ENCODE results near the gene PLK5.
"Not testable (repeated sequence)": the region's sequence is repeated elsewhere in the genome, so short reads cannot be mapped to it uniquely, and the experiment has no call there.

Gene PLK5

DNA sequence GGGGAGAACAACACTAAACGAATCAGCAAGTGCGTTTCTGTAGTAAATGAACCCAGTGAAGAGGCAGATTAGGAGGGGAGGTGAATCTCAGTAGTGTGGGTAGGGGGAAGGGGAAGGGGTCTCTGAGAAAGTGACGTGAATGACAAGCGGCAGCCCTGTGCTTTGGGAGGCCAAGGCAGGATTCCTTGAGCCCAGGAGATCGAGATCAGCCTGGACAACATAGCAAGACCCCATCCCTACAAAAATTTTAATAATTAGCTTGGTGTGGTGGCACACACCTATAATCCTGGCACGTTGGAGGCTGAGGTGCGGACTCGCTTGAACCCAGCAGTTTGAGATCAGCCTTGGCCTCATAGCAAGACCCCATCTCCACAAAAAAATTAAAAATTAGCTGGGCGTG, 8.1 kb downstream of the PLK5 start:
- no peaks in the 10 kb centered on the region for H3K9me3 ChIP-seq (ENCODE audit: control insufficient read depth, insufficient read depth, low read length)

GRCh38 chr19:1533510-1534150, 9.8 kb downstream of the PLK5 start:
- no peaks in the 10 kb centered on the region for H3K4me1 ChIP-seq (ENCODE audit: control insufficient read depth, low read length)

More for the DNA sequence above, 8.1 kb downstream of the PLK5 start:
- H3K9me2 ChIP-seq (replicated peaks; ENCODE audit: control insufficient read depth, low read length) = no peaks in the 10 kb centered on the region
- H3K27ac ChIP-seq (ENCODE audit: low read depth, low read length) = no peak overlapping the region
- no peaks in the 10 kb centered on the region for H3K79me2 ChIP-seq (ENCODE audit: control insufficient read depth, low read length)
- no peak for TF ChIP-seq EZH2phosphoT487 (IDR thresholded peaks at IDR 0.05; ENCODE audit: borderline replicate concordance, low read length)
- TF ChIP-seq, protein P1, sequence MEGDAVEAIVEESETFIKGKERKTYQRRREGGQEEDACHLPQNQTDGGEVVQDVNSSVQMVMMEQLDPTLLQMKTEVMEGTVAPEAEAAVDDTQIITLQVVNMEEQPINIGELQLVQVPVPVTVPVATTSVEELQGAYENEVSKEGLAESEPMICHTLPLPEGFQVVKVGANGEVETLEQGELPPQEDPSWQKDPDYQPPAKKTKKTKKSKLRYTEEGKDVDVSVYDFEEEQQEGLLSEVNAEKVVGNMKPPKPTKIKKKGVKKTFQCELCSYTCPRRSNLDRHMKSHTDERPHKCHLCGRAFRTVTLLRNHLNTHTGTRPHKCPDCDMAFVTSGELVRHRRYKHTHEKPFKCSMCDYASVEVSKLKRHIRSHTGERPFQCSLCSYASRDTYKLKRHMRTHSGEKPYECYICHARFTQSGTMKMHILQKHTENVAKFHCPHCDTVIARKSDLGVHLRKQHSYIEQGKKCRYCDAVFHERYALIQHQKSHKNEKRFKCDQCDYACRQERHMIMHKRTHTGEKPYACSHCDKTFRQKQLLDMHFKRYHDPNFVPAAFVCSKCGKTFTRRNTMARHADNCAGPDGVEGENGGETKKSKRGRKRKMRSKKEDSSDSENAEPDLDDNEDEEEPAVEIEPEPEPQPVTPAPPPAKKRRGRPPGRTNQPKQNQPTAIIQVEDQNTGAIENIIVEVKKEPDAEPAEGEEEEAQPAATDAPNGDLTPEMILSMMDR (IDR thresholded peaks at IDR 0.05; ENCODE audit: low read depth, low read length, poor library complexity, severe bottlenecking) = no peak
- H3K4me1 ChIP-seq (ENCODE audit: control insufficient read depth, low read length) = no peaks in the 10 kb centered on the region
- H3K4me2 ChIP-seq (ENCODE audit: low read length) = no peak overlapping the region
- no peaks in the 10 kb centered on the region for H3K36me3 ChIP-seq (ENCODE audit: control insufficient read depth, low read length)
- H4K20me1 ChIP-seq (ENCODE audit: control insufficient read depth, insufficient read depth, low read depth, low read length) = no peaks in the 10 kb centered on the region
- no peak overlapping the region for H3K4me3 ChIP-seq (ENCODE audit: low read length)
- H3F3A ChIP-seq (ENCODE audit: control insufficient read depth, insufficient read depth) = no peaks in the 10 kb centered on the region
- H3K27me3 ChIP-seq (ENCODE audit: control insufficient read depth, low read length) = no peaks in the 10 kb centered on the region

DNA sequence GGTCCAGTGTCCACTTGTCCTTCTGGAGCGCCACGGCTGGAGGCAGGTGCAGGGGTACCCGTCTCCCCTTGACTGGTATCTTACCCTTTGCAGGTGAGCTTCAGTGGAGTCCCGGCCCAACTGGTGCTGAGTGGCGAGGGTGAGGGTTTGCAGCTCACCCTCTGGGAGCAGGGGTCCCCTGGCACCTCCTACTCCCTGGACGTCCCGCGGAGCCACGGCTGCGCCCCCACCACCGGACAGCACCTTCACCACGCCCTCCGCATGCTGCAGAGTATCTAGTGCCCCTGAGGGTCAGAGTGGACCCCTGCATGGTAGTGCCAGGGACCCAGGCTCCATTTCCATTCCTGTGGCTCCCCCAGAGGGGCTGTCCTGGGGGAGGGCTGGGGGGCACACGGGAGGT, 11.1 kb downstream of the PLK5 start:
- no peaks in the 10 kb centered on the region for H3K27me3 ChIP-seq (ENCODE audit: control insufficient read depth, low read length)
- H3K27ac ChIP-seq (ENCODE audit: low read depth, low read length) = no peak overlapping the region
- H3F3A ChIP-seq (ENCODE audit: control insufficient read depth, insufficient read depth) = no peaks in the 10 kb centered on the region
- no peaks in the 10 kb centered on the region for H4K20me1 ChIP-seq (ENCODE audit: control insufficient read depth, insufficient read depth, low read depth, low read length)
- no peaks in the 10 kb centered on the region for H3K9me3 ChIP-seq (ENCODE audit: control insufficient read depth, insufficient read depth, low read length)
- TF ChIP-seq EZH2phosphoT487 (IDR thresholded peaks at IDR 0.05; ENCODE audit: borderline replicate concordance, low read length) = no peak
- TF ChIP-seq, protein P1 (IDR thresholded peaks at IDR 0.05; ENCODE audit: low read depth, low read length, poor library complexity, severe bottlenecking) = no peak
- H3K4me3 ChIP-seq (ENCODE audit: low read length) = no peak overlapping the region
- no peaks in the 10 kb centered on the region for H3K79me2 ChIP-seq (ENCODE audit: control insufficient read depth, low read length)
- no peak overlapping the region for H3K4me2 ChIP-seq (ENCODE audit: low read length)
- H3K36me3 ChIP-seq (ENCODE audit: control insufficient read depth, low read length) = no peaks in the 10 kb centered on the region
- no peaks in the 10 kb centered on the region for H3K9me2 ChIP-seq (replicated peaks; ENCODE audit: control insufficient read depth, low read length)
- no peaks in the 10 kb centered on the region for H3K4me1 ChIP-seq (ENCODE audit: control insufficient read depth, low read length)

More at GRCh38 chr19:1533510-1534150, 9.8 kb downstream of the PLK5 start:
- Histone ChIP-seq H3K79me2 (ENCODE audit: control insufficient read depth, low read length) (no peaks in the 10 kb centered on the region), H3K27me3 (ENCODE audit: control insufficient read depth, low read length) (no peaks in the 10 kb centered on the region), H3K36me3 (ENCODE audit: control insufficient read depth, low read length) (no peaks in the 10 kb centered on the region), H3F3A (ENCODE audit: control insufficient read depth, insufficient read depth) (no peaks in the 10 kb centered on the region), H4K20me1 (ENCODE audit: control insufficient read depth, insufficient read depth, low read depth, low read length) (no peaks in the 10 kb centered on the region), H3K4me2 (ENCODE audit: low read length) (no peak overlapping the region), H3K4me3 (ENCODE audit: low read length) (no peak overlapping the region), H3K9me3 (ENCODE audit: control insufficient read depth, insufficient read depth, low read length) (no peaks in the 10 kb centered on the region), H3K27ac (ENCODE audit: low read depth, low read length) (no peak overlapping the region), H3K9me2 (replicated peaks; ENCODE audit: control insufficient read depth, low read length) (no peaks in the 10 kb centered on the region)
- TF ChIP-seq, protein P1 (IDR thresholded peaks at IDR 0.05; ENCODE audit: low read depth, low read length, poor library complexity, severe bottlenecking) = no peak
- TF ChIP-seq EZH2phosphoT487 (IDR thresholded peaks at IDR 0.05; ENCODE audit: borderline replicate concordance, low read length) = no peak

- H4K20me1 ChIP-seq (ENCODE audit: control insufficient read depth, insufficient read depth, low read depth, low read length); H3K9me2 ChIP-seq (replicated peaks; ENCODE audit: control insufficient read depth, low read length); H3K27ac ChIP-seq (ENCODE audit: low read depth, low read length); H3K4me2 ChIP-seq (ENCODE audit: low read length); H3K4me1 ChIP-seq (ENCODE audit: control insufficient read depth, low read length); H3K36me3 ChIP-seq (ENCODE audit: control insufficient read depth, low read length); H3K9me3 ChIP-seq (ENCODE audit: control insufficient read depth, insufficient read depth, low read length); H3K4me3 ChIP-seq (ENCODE audit: low read length); H3F3A ChIP-seq (ENCODE audit: control insufficient read depth, insufficient read depth); H3K27me3 ChIP-seq (ENCODE audit: control insufficient read depth, low read length); H3K79me2 ChIP-seq (ENCODE audit: control insufficient read depth, low read length): not testable (repeated sequence)
Observed at GRCh38 chr19:1535699-1536098, 11.8 kb downstream of the PLK5 start.

Data from DOHH2 (cell line).